Endothelial cell of umbilical vein (primary cell): Measurements from ENCODE around the gene PATL1. TPM values are rescaled to one million over a fixed set of nuclear protein-coding genes. Genes with fewer than 3 reads are reported as not detected.

Source experiments
- BruUV-seq: library from RNA; stranded (reverse); fragments of 400-500 nt; replicated peaks from 2 replicates; lab custom pipeline; 2021; lab: Mats Ljungman, UMichigan
- CTCF ChIA-PET: fragments of 300-600, 350-600 bp; sonication (Branson Sonifier 250); formaldehyde crosslinking; loops from one replicate; lab custom pipeline; 2021; ENCODE audit warnings: antibody characterized with exemption, inconsistent platforms; lab: Charles Lee
- POLR2A ChIA-PET: fragments of 300-600, 350-600 bp; sonication (Branson Sonifier 250); formaldehyde crosslinking; loops from one replicate; lab custom pipeline; 2021; ENCODE audit warnings: antibody characterized with exemption, inconsistent platforms; lab: Charles Lee
- DNase-seq: peaks from one replicate; pipeline ENCODE4 v3.0.0-alpha.2; 2011; ENCODE audit warnings: low read depth, low spot score
- FAIRE-seq: peaks from 2 replicates; lab custom pipeline; 2011; peaks lifted over from hg19 to GRCh38; lab: Jason Lieb, UNC
- H2AFZ ChIP-seq: 2 replicates; pipeline ENCODE4 v1.6.0; 2012; ENCODE audit warnings: low read depth, low read length, control low read depth, inconsistent platforms
- H3K27ac ChIP-seq: 2 replicates; pipeline ENCODE4 v1.5.1; 2011; ENCODE audit warnings: low read depth, mild to moderate bottlenecking, control low read depth, low read length, moderate library complexity; ENCODE audit not compliant: insufficient read depth
- H3K27me3 ChIP-seq, 2 experiments: 2 replicates each; pipeline versions ENCODE4 v1.6.0 to v1.6.1; 2011; ENCODE audit warnings: low read length in 2 of 2, mixed read lengths in 1 of 2; ENCODE audit not compliant: control insufficient read depth in 2 of 2, insufficient read depth in 2 of 2
- H3K36me3 ChIP-seq, 2 experiments: 2 replicates in 1 of 2; 3 replicates in 1 of 2; pipeline ENCODE4 v1.5.1; 2011; ENCODE audit warnings: low read length in 2 of 2, mild to moderate bottlenecking in 1 of 2, moderate library complexity in 1 of 2; ENCODE audit not compliant: control insufficient read depth in 2 of 2, insufficient read depth in 2 of 2; ENCODE audit errors: extremely low read depth in 1 of 2
- H3K4me1 ChIP-seq: 3 replicates; pipeline ENCODE4 v1.5.1; 2011; ENCODE audit warnings: mild to moderate bottlenecking, low read length; ENCODE audit not compliant: control insufficient read depth, insufficient read depth; ENCODE audit errors: extremely low read depth
- H3K4me2 ChIP-seq: 2 replicates; pipeline ENCODE4 v1.6.1; 2011; ENCODE audit warnings: low read length, control low read depth, mixed read lengths; ENCODE audit not compliant: insufficient read depth
- H3K4me3 ChIP-seq, 3 experiments: fragments of 200-600 bp in 1 of 3; sonication (generic), shearing (Covaris generic) in 1 of 3; replicated peaks in 1 of 3; 2 replicates each; pipeline ENCODE4 v1.5.1; 2011 to 2016; ENCODE audit warnings: control low read depth in 3 of 3, low read length in 3 of 3, mild to moderate bottlenecking in 2 of 3, inconsistent platforms in 1 of 3, low read depth in 1 of 3, moderate library complexity in 1 of 3; ENCODE audit not compliant: insufficient read depth in 1 of 3
- H3K79me2 ChIP-seq: 2 replicates; pipeline ENCODE4 v1.6.0; 2012; ENCODE audit warnings: low read length, inconsistent platforms; ENCODE audit not compliant: control insufficient read depth, insufficient read depth
- H3K9ac ChIP-seq: replicated peaks from 2 replicates; pipeline ENCODE3; 2011; ENCODE audit warnings: low read length, control low read depth; ENCODE audit not compliant: insufficient read depth; ENCODE audit errors: extremely low read depth
- H3K9me1 ChIP-seq: replicated peaks from 3 replicates; pipeline ENCODE4 v1.6.0; 2011; ENCODE audit warnings: mild to moderate bottlenecking, low read length; ENCODE audit not compliant: control insufficient read depth, insufficient read depth; ENCODE audit errors: extremely low read depth
- H3K9me3 ChIP-seq: replicated peaks from 2 replicates; pipeline ENCODE4 v1.5.1; 2012; ENCODE audit warnings: low read length, inconsistent platforms; ENCODE audit not compliant: control insufficient read depth, insufficient read depth
- H4K20me1 ChIP-seq: replicated peaks from 2 replicates; pipeline ENCODE3; 2011; ENCODE audit warnings: mild to moderate bottlenecking, low read length; ENCODE audit not compliant: control insufficient read depth, insufficient read depth; ENCODE audit errors: extremely low read depth
- EZH2 ChIP-seq: IDR thresholded peaks from 2 replicates; pipeline ENCODE4 v1.6.1; 2012; ENCODE audit warnings: borderline replicate concordance, low read depth, mild to moderate bottlenecking, moderate library complexity, low read length, inconsistent platforms; ENCODE audit not compliant: severe bottlenecking
- FOS ChIP-seq: IDR thresholded peaks from 2 replicates; pipeline ENCODE4 v1.6.1; 2011; ENCODE audit warnings: mild to moderate bottlenecking, low read length, moderate library complexity, borderline replicate concordance; ENCODE audit not compliant: insufficient read depth
- GATA2 ChIP-seq: IDR thresholded peaks from 2 replicates; pipeline ENCODE4 v1.7.0; 2011; ENCODE audit warnings: low read depth, mild to moderate bottlenecking, moderate library complexity, mixed read lengths, low read length; ENCODE audit not compliant: insufficient read length, insufficient read depth
- JUN ChIP-seq: IDR thresholded peaks from 2 replicates; pipeline ENCODE4 v1.6.1; 2011; ENCODE audit warnings: borderline replicate concordance, low read depth; ENCODE audit not compliant: insufficient read length, insufficient read depth
- MYC ChIP-seq: IDR thresholded peaks from one replicate; pipeline ENCODE4 v1.6.1; 2011; ENCODE audit warnings: mild to moderate bottlenecking, low read depth, low read length
- POLR2A ChIP-seq: IDR thresholded peaks from 2 replicates; pipeline ENCODE4 v1.6.1; 2012; ENCODE audit warnings: low read depth, mild to moderate bottlenecking, control low read depth, low read length
- POLR2AphosphoS5 ChIP-seq: IDR thresholded peaks from 2 replicates; pipeline ENCODE4 v1.6.1; 2012; ENCODE audit warnings: low read depth, mild to moderate bottlenecking, control low read depth, low read length, moderate library complexity; ENCODE audit not compliant: insufficient read depth
- dilution Hi-C: fragments of 300-500 bp; cut with MboI; formaldehyde crosslinking; loops from one replicate; pipeline ENCODE4 v1.15.0; 2019; ENCODE audit warnings: low sequenced_read_pairs; ENCODE audit not compliant: extremely low pct_ligation_motif_present
- intact Hi-C: fragments of 100-400 bp; cut with micrococcal nuclease; formaldehyde crosslinking; loops from one replicate; pipeline ENCODE4 v1.10.0; 2022
- polyA plus RNA-seq, 4 experiments: library from polyadenylated mRNA; depleted of rRNA in 3 of 4; stranded (reverse) in 3 of 4; unstranded in 1 of 4; fragments of >200 nt; gene quantifications; 2 replicates each; pipeline versions ENCODE4 v1.2.1 to v1.2.3, GENCODE V29; 2011 to 2012; ENCODE audit warnings: missing spikeins in 1 of 4
- total RNA-seq: library from RNA; stranded (reverse); gene quantifications from 2 replicates; pipeline ENCODE4 v1.2.3, GENCODE V29; 2021
- TF ChIP-seq, protein P1 (sequence below): IDR thresholded peaks from 2 replicates; pipeline ENCODE4 v1.6.1; 2011; ENCODE audit not compliant: insufficient read depth, insufficient read length
- TF ChIP-seq, protein P2 (sequence below), 2 donors: IDR thresholded peaks; 1 replicate in 1 of 2; 2 replicates in 1 of 2; pipeline ENCODE4 v1.5.1; 2011; ENCODE audit warnings: low read length in 2 of 2, mild to moderate bottlenecking in 2 of 2, moderate library complexity in 2 of 2, control low read depth in 1 of 2, inconsistent platforms in 1 of 2, low read depth in 1 of 2; ENCODE audit not compliant: insufficient read depth in 1 of 2; ENCODE audit errors: extremely low read depth in 1 of 2

The PATL1 gene
- total and polyA plus RNA-seq, 2 donors (not counting 3 experiments of a cell fraction or from before 2014, with no cell fraction given), result 33.7 to 38.8 TPM

DNA sequence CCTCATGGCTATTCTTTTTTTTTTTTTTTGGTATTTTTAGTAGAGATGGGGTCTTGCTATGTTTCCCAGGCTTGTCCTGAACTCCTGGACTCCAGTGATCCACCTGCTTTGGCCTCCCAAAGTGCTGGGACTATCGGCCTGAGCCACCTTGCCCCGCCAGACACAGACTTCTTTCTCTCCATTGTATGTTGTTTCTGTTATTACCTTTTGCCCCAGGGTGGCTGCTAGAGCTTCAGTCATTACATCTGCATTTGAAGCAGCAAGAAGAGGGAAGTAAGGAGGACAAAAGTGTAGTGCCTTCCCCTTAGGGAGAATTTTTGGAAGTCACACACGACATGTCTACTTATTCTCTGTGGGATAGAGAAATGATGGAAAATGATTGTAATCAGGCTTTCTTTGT lies 43.1 kb downstream of the PATL1 start:
- H3K9ac ChIP-seq, result no peak overlapping the region
- no peak overlapping the region for H3K27ac ChIP-seq
- dilution Hi-C loops (no loop called here), intact Hi-C loops (no loop called here)
- DNase-seq, result no peak
- H2AFZ ChIP-seq, result no peak overlapping the region
- ChIA-PET CTCF (no interaction called here), POLR2A (no interaction called here)
- BruUV-seq, result no TSS peak
- H4K20me1 ChIP-seq, result no peaks in the 10 kb centered on the region
- H3K36me3 ChIP-seq, result no peaks in the 10 kb centered on the region
- H3K9me3 ChIP-seq, result no peaks in the 10 kb centered on the region
- no peak for FAIRE-seq
- H3K9me1 ChIP-seq, result no peaks in the 10 kb centered on the region
- no peak overlapping the region for H3K4me2 ChIP-seq
- no peaks in the 10 kb centered on the region for H3K27me3 ChIP-seq
- TF ChIP-seq FOS, result no peak
- no peak for TF ChIP-seq POLR2AphosphoS5
- TF ChIP-seq, protein P1, sequence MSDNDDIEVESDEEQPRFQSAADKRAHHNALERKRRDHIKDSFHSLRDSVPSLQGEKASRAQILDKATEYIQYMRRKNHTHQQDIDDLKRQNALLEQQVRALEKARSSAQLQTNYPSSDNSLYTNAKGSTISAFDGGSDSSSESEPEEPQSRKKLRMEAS, result no peak
- TF ChIP-seq, protein P2, sequence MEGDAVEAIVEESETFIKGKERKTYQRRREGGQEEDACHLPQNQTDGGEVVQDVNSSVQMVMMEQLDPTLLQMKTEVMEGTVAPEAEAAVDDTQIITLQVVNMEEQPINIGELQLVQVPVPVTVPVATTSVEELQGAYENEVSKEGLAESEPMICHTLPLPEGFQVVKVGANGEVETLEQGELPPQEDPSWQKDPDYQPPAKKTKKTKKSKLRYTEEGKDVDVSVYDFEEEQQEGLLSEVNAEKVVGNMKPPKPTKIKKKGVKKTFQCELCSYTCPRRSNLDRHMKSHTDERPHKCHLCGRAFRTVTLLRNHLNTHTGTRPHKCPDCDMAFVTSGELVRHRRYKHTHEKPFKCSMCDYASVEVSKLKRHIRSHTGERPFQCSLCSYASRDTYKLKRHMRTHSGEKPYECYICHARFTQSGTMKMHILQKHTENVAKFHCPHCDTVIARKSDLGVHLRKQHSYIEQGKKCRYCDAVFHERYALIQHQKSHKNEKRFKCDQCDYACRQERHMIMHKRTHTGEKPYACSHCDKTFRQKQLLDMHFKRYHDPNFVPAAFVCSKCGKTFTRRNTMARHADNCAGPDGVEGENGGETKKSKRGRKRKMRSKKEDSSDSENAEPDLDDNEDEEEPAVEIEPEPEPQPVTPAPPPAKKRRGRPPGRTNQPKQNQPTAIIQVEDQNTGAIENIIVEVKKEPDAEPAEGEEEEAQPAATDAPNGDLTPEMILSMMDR (IDR thresholded peaks at IDR 0.05; ENCODE audit: extremely low read depth in 1 of 2, insufficient read depth in 1 of 2, low read depth in 1 of 2, low read length in 2 of 2), result no peak
- no peak for TF ChIP-seq EZH2
- no peak for TF ChIP-seq MYC
- TF ChIP-seq POLR2A, result no peak
- TF ChIP-seq JUN, result no peak
- TF ChIP-seq GATA2, result no peak
- no peaks in the 10 kb centered on the region for H3K79me2 ChIP-seq
- no peaks in the 10 kb centered on the region for H3K4me1 ChIP-seq
- H3K4me3 ChIP-seq, result no peak overlapping the region
